CD14-positive monocyte (primary cell): ENCODE data around the gene SCNN1A. TPM values are rescaled to one million over a fixed set of nuclear protein-coding genes. Genes with fewer than 3 reads are reported as not detected.
A peak's percentile ranks its signal among the peaks of the same experiment; 100 is the strongest.

Experiments
- DNase-seq, 3 donors: peaks; one replicate each; pipeline ENCODE4 v3.0.0-alpha.2; 2011 to 2022
- H2AFZ ChIP-seq: 2 replicates; pipeline ENCODE4 v1.6.0; 2012; ENCODE audit warnings: mild to moderate bottlenecking, low read depth, low read length, inconsistent platforms; ENCODE audit not compliant: insufficient read depth, poor library complexity, severe bottlenecking
- H3K27ac ChIP-seq, 2 donors: 1 replicate in 1 of 2; 2 replicates in 1 of 2; pipeline ENCODE4 v1.5.1; 2012 to 2013; ENCODE audit warnings: low read length in 2 of 2, control low read depth in 1 of 2, inconsistent platforms in 1 of 2, low read depth in 1 of 2, mild to moderate bottlenecking in 1 of 2
- H3K27me3 ChIP-seq, 2 donors: one replicate each; pipeline versions ENCODE4 v1.6.0 to v1.6.1; 2011 to 2013; ENCODE audit warnings: low read length in 2 of 2; ENCODE audit not compliant: control insufficient read depth in 2 of 2, insufficient read depth in 2 of 2
- H3K36me3 ChIP-seq, 2 donors: replicated peaks in 1 of 2; 1 replicate in 1 of 2; 2 replicates in 1 of 2; pipeline versions ENCODE4 v1.5.1 to v1.6.1; 2012 to 2013; ENCODE audit warnings: low read length in 2 of 2, control low read depth in 1 of 2, inconsistent platforms in 1 of 2, mild to moderate bottlenecking in 1 of 2; ENCODE audit not compliant: insufficient read depth in 2 of 2, control insufficient read depth in 1 of 2
- H3K4me1 ChIP-seq, 2 donors: 1 replicate in 1 of 2; 2 replicates in 1 of 2; pipeline versions ENCODE4 v1.5.1 to v1.6.1; 2012 to 2013; ENCODE audit warnings: low read length in 2 of 2, control low read depth in 1 of 2, inconsistent platforms in 1 of 2, mild to moderate bottlenecking in 1 of 2, moderate library complexity in 1 of 2; ENCODE audit not compliant: insufficient read depth in 2 of 2, control insufficient read depth in 1 of 2
- H3K4me2 ChIP-seq: replicated peaks from 2 replicates; pipeline ENCODE3; 2012; ENCODE audit warnings: low read length, moderate library complexity, mild to moderate bottlenecking; ENCODE audit not compliant: poor library complexity, severe bottlenecking; ENCODE audit errors: extremely low read depth
- H3K4me3 ChIP-seq, 3 experiments: fragments of 200-600 bp in 1 of 3; sonication (generic) in 1 of 3; replicated peaks in 1 of 3; 1 replicate in 2 of 3; 2 replicates in 1 of 3; pipeline ENCODE4 v1.5.1; 2011 to 2013; ENCODE audit warnings: low read length in 3 of 3, mild to moderate bottlenecking in 3 of 3, control low read depth in 2 of 3, low read depth in 2 of 3, inconsistent platforms in 1 of 3, moderate library complexity in 1 of 3
- H3K79me2 ChIP-seq: 2 replicates; pipeline ENCODE4 v1.6.0; 2012; ENCODE audit warnings: mild to moderate bottlenecking, control low read depth, inconsistent platforms, low read length, moderate library complexity; ENCODE audit not compliant: insufficient read depth
- H3K9ac ChIP-seq: 2 replicates; pipeline ENCODE4 v1.6.0; 2017; ENCODE audit warnings: low read length, mild to moderate bottlenecking; ENCODE audit not compliant: insufficient read depth, poor library complexity, severe bottlenecking
- H3K9me3 ChIP-seq, 2 donors: replicated peaks in 1 of 2; 1 replicate in 1 of 2; 2 replicates in 1 of 2; pipeline versions ENCODE4 v1.5.1 to v1.6.1; 2012 to 2013; ENCODE audit warnings: low read length in 2 of 2, control low read depth in 1 of 2; ENCODE audit not compliant: control insufficient read depth in 1 of 2, insufficient read depth in 1 of 2
- H4K20me1 ChIP-seq: 2 replicates; pipeline ENCODE4 v1.6.0; 2012; ENCODE audit warnings: mild to moderate bottlenecking, low read length, control low read depth, moderate library complexity; ENCODE audit not compliant: insufficient read depth
- H3K27ac Mint-ChIP-seq, 7 donors: one replicate each; pipeline ENCODE4 v1.8.0; 2020; ENCODE audit warnings: mild to moderate bottlenecking in 7 of 7, mixed read lengths in 7 of 7, moderate library complexity in 6 of 7, inconsistent platforms in 2 of 7
- H3K27me3 Mint-ChIP-seq, 3 donors: one replicate each; pipeline ENCODE4 v1.8.0; 2021 to 2022; ENCODE audit warnings: low read depth in 3 of 3, mild to moderate bottlenecking in 3 of 3, mixed read lengths in 3 of 3, moderate library complexity in 3 of 3, inconsistent platforms in 1 of 3
- H3K36me3 Mint-ChIP-seq, 2 donors: one replicate each; pipeline ENCODE4 v1.8.0; 2020; ENCODE audit warnings: mixed read lengths in 2 of 2, inconsistent platforms in 1 of 2, mild to moderate bottlenecking in 1 of 2
- H3K4me1 Mint-ChIP-seq: one replicate; pipeline ENCODE4 v1.8.0; 2020; ENCODE audit warnings: mild to moderate bottlenecking, mixed read lengths
- H3K4me3 Mint-ChIP-seq, 2 donors: one replicate each; pipeline ENCODE4 v1.8.0; 2020; ENCODE audit warnings: mild to moderate bottlenecking in 2 of 2, mixed read lengths in 2 of 2, moderate library complexity in 1 of 2
- H3K9me3 Mint-ChIP-seq, 7 donors: one replicate each; pipeline ENCODE4 v1.8.0; 2020 to 2022; ENCODE audit warnings: mixed read lengths in 7 of 7, mild to moderate bottlenecking in 6 of 7, moderate library complexity in 6 of 7, inconsistent platforms in 2 of 7
- CTCF ChIP-seq: fragments of 200-600 bp; IDR thresholded peaks from one replicate; pipeline ENCODE4 v1.8.0; 2022; ENCODE audit warnings: antibody characterized with exemption, mild to moderate bottlenecking
- WGBS: methylation state at CpG from one replicate; pipeline ENCODE4 v1.1.5; 2013; ENCODE audit warnings: missing lambda C conversion rate; ENCODE audit not compliant: insufficient coverage; 5-methylcytosine and 5-hydroxymethylcytosine counted together
- intact Hi-C, 2 donors: fragments of 100-400 bp; cut with micrococcal nuclease; formaldehyde crosslinking; loops; one replicate each; pipeline versions ENCODE4 v1.15.0 to v1.15.1; 2023
- polyA plus RNA-seq, 3 donors: library from polyadenylated mRNA; depleted of rRNA in 1 of 3; unstranded in 2 of 3; stranded (reverse) in 1 of 3; fragments of 300-500 nt in 2 of 3; fragments of >200 nt in 1 of 3; fragmentation: Illumina TruSeq in 2 of 3; gene quantifications; 1 replicate in 2 of 3; 2 replicates in 1 of 3; pipeline ENCODE4 v1.2.3, GENCODE V29; 2012 to 2021

The SCNN1A gene
- polyA plus RNA-seq, 3 donors: 0.11 to 0.68 (median 0.63) TPM

- Mint-ChIP-seq H3K4me3 (peak overlapping the region; percentile 81 to 83), H3K27me3 (no peaks in the 10 kb centered on the region), H3K27ac (peak overlapping the region; percentile 83 to 93 (median 90)), H3K9me3 (peaks cover 0 to 2% (median 0%) of the 10 kb centered on the region in 7 donors), H3K4me1 (peaks cover 60% of the 10 kb centered on the region), H3K36me3 (no peaks in the 10 kb centered on the region)
- Histone ChIP-seq H3K4me1 (peaks cover 48 to 76% of the 10 kb centered on the region in 2 donors), H3K4me3 (peak overlapping the region; percentile 60 to 94 (median 86)), H3K79me2 (peaks cover 8% of the 10 kb centered on the region), H3K9me3 (no peaks in the 10 kb centered on the region), H4K20me1 (no peaks in the 10 kb centered on the region), H3K9ac (peak overlapping the region; percentile 86), H3K27me3 (no peaks in the 10 kb centered on the region), H3K36me3 (no peaks in the 10 kb centered on the region), H3K4me2 (peak overlapping the region; percentile 98), H3K27ac (peak overlapping the region; percentile 61 to 93), H2AFZ (peak overlapping the region; percentile 95)
- under 1% methylated on average over 15 of the region's 15 CpGs for WGBS
- no peak for TF ChIP-seq CTCF
- intact Hi-C loops: no loop called here
- no peak for DNase-seq
These were observed 11.4 kb downstream of the SCNN1A start for GRCh38 chr12:6364044-6364374.

- peaks cover 60% of the 10 kb centered on the region for H3K4me1 Mint-ChIP-seq
- peaks cover 0 to 2% (median 0%) of the 10 kb centered on the region in 7 donors for H3K9me3 Mint-ChIP-seq
- Histone ChIP-seq H3K9ac (peak overlapping the region; percentile 86), H3K4me3 (peak overlapping the region; percentile 60 to 94 (median 86)), H3K4me2 (peak overlapping the region; percentile 98), H3K27me3 (no peaks in the 10 kb centered on the region), H3K27ac (peak overlapping the region; percentile 61 to 93), H3K36me3 (no peaks in the 10 kb centered on the region), H3K9me3 (no peaks in the 10 kb centered on the region), H4K20me1 (no peaks in the 10 kb centered on the region), H3K4me1 (peaks cover 48 to 76% of the 10 kb centered on the region in 2 donors), H3K79me2 (peaks cover 8% of the 10 kb centered on the region), H2AFZ (peak overlapping the region; percentile 95)
- H3K4me3 Mint-ChIP-seq: peak overlapping the region; percentile 81 to 83
- H3K27ac Mint-ChIP-seq: peak overlapping the region; percentile 83 to 93 (median 90)
- DNase-seq: peak in 2 of 3 donors; percentile 58 to 67
- intact Hi-C loops: no loop called here
- TF ChIP-seq CTCF: no peak
- H3K27me3 Mint-ChIP-seq: no peaks in the 10 kb centered on the region
- under 1% methylated on average over 59 of the region's 59 CpGs for WGBS
- H3K36me3 Mint-ChIP-seq: no peaks in the 10 kb centered on the region
These were observed 11.9 kb downstream of the SCNN1A start for GRCh38 chr12:6363330-6364043.
